B cell (primary cell): ENCODE measurements around the gene ASIP. TPM values are rescaled to one million over a fixed set of nuclear protein-coding genes. Genes with fewer than 3 reads are reported as not detected.

Experiments
- ATAC-seq: fragments of 200-7000 bp; cut with Tn5 transposase; one replicate; pipeline ENCODE4 v1.10.0; 2021; ENCODE audit warnings: low read depth, mild to moderate bottlenecking, moderate number of reproducible peaks, moderate library complexity
- CTCF ChIA-PET: fragments of 350-600 bp; sonication (Branson Sonifier 250); formaldehyde crosslinking; loops from one replicate; lab custom pipeline; 2021; ENCODE audit warnings: antibody characterized with exemption, inconsistent platforms; lab: Charles Lee
- POLR2A ChIA-PET: fragments of 350-600 bp; sonication (Branson Sonifier 250); formaldehyde crosslinking; loops from one replicate; lab custom pipeline; 2021; ENCODE audit warnings: antibody characterized with exemption; lab: Charles Lee
- DNase-seq: peaks from one replicate; pipeline ENCODE4 v3.0.0; 2013
- H2AFZ ChIP-seq: 2 replicates; pipeline ENCODE4 v1.6.1; 2012; ENCODE audit warnings: mild to moderate bottlenecking, low read depth, low read length; ENCODE audit not compliant: insufficient read depth, poor library complexity, severe bottlenecking
- H3K27ac ChIP-seq, 2 donors: 1 replicate in 1 of 2; 2 replicates in 1 of 2; pipeline ENCODE4 v1.5.1; 2012 to 2013; ENCODE audit warnings: low read length in 2 of 2, mild to moderate bottlenecking in 2 of 2, moderate library complexity in 1 of 2
- H3K27me3 ChIP-seq, 4 experiments: fragments of 200-600 bp in 1 of 4; sonication (generic) in 1 of 4; replicated peaks in 1 of 4; 1 replicate in 2 of 4; 2 replicates in 2 of 4; pipeline versions ENCODE4 v1.6.1 to v1.7.0; 2013 to 2016; ENCODE audit warnings: low read length in 3 of 4, mild to moderate bottlenecking in 2 of 4, mixed read lengths in 1 of 4, moderate library complexity in 1 of 4; ENCODE audit not compliant: insufficient read depth in 4 of 4, control insufficient read depth in 3 of 4; ENCODE audit errors: control extremely low read depth in 1 of 4
- H3K36me3 ChIP-seq, 2 experiments: replicated peaks in 1 of 2; 1 replicate in 1 of 2; 2 replicates in 1 of 2; pipeline versions ENCODE4 v1.6.1 to v1.7.1; 2013; ENCODE audit warnings: low read length in 1 of 2; ENCODE audit not compliant: insufficient read depth in 2 of 2, control insufficient read depth in 1 of 2; ENCODE audit errors: control extremely low read depth in 1 of 2, extremely low read depth in 1 of 2
- H3K4me1 ChIP-seq, 2 donors: fragments of 200-600 bp in 1 of 2; sonication (generic) in 1 of 2; 1 replicate in 1 of 2; 2 replicates in 1 of 2; pipeline versions ENCODE4 v1.5.1 to v1.6.1; 2013 to 2017; ENCODE audit warnings: low read length in 2 of 2; ENCODE audit not compliant: control insufficient read depth in 2 of 2, insufficient read depth in 2 of 2
- H3K4me2 ChIP-seq: replicated peaks from 2 replicates; pipeline ENCODE3; 2012; ENCODE audit warnings: mild to moderate bottlenecking, low read depth, low read length; ENCODE audit not compliant: poor library complexity, severe bottlenecking
- H3K4me3 ChIP-seq, 5 experiments: fragments of 200-600 bp in 1 of 5; sonication (generic) in 1 of 5; 1 replicate in 3 of 5; 2 replicates in 2 of 5; pipeline versions ENCODE4 v1.5.1 to v1.7.0; 2011 to 2016; ENCODE audit warnings: low read length in 4 of 5, mild to moderate bottlenecking in 4 of 5, low read depth in 2 of 5, control low read depth in 1 of 5, moderate library complexity in 1 of 5; ENCODE audit not compliant: insufficient read depth in 1 of 5; ENCODE audit errors: control extremely low read depth in 1 of 5, extremely low read depth in 1 of 5
- H3K79me2 ChIP-seq: fragments of 200-600 bp; sonication (generic); one replicate; pipeline ENCODE4 v1.6.0; 2016; ENCODE audit warnings: low read length; ENCODE audit not compliant: control insufficient read depth, insufficient read depth
- H3K9ac ChIP-seq: fragments of 200-600 bp; sonication (generic); 2 replicates; pipeline ENCODE4 v1.6.1; 2017; ENCODE audit warnings: mild to moderate bottlenecking, low read length, moderate library complexity
- H3K9me3 ChIP-seq, 3 donors: one replicate each; pipeline versions ENCODE4 v1.6.1 to v1.7.1; 2013; ENCODE audit warnings: low read length in 2 of 3; ENCODE audit not compliant: control insufficient read depth in 2 of 3, insufficient read depth in 1 of 3; ENCODE audit errors: control extremely low read depth in 1 of 3
- H4K20me1 ChIP-seq: 2 replicates; pipeline ENCODE4 v1.6.0; 2012; ENCODE audit warnings: mild to moderate bottlenecking, low read length; ENCODE audit not compliant: insufficient read depth, control insufficient read depth, poor library complexity, severe bottlenecking
- H3K27ac Mint-ChIP-seq: one replicate; pipeline ENCODE4 v1.8.0; 2021; ENCODE audit warnings: mixed read lengths
- H3K27me3 Mint-ChIP-seq: one replicate; pipeline ENCODE4 v1.8.0; 2021; ENCODE audit warnings: mixed read lengths
- H3K4me1 Mint-ChIP-seq: one replicate; pipeline ENCODE4 v1.8.0; 2021; ENCODE audit warnings: mixed read lengths
- H3K4me3 Mint-ChIP-seq: one replicate; pipeline ENCODE4 v1.8.0; 2021; ENCODE audit warnings: mixed read lengths
- H3K9me3 Mint-ChIP-seq: one replicate; pipeline ENCODE4 v1.8.0; 2022; ENCODE audit warnings: mixed read lengths; ENCODE audit not compliant: insufficient read depth
- CTCF ChIP-seq: fragments of 200-600 bp; IDR thresholded peaks from one replicate; pipeline ENCODE4 v1.8.0; 2022; ENCODE audit warnings: antibody characterized with exemption, mild to moderate bottlenecking
- EZH2 ChIP-seq: IDR thresholded peaks from 2 replicates; pipeline ENCODE4 v1.6.1; 2012; ENCODE audit warnings: borderline replicate concordance, low read depth, mild to moderate bottlenecking, moderate library complexity, low read length; ENCODE audit not compliant: insufficient read depth, poor library complexity, severe bottlenecking
- WGBS: methylation state at CpG from one replicate; pipeline ENCODE4 v1.1.5; 2013; ENCODE audit warnings: missing lambda C conversion rate; ENCODE audit not compliant: insufficient coverage; 5-methylcytosine and 5-hydroxymethylcytosine counted together
- intact Hi-C: fragments of 100-400 bp; cut with micrococcal nuclease; formaldehyde crosslinking; loops from one replicate; pipeline ENCODE4 v1.10.0; 2022
- polyA plus RNA-seq: library from polyadenylated mRNA; depleted of rRNA; stranded (reverse); fragments of >200 nt; gene quantifications from 2 replicates; pipeline ENCODE4 v1.2.3, GENCODE V29; 2012
- total RNA-seq, 2 donors: library from RNA; stranded (reverse); fragments of 120-200 nt in 1 of 2; gene quantifications; 1 replicate in 1 of 2; 2 replicates in 1 of 2; pipeline versions ENCODE4 v1.2.3 to v1.2.4, GENCODE V29; 2013 to 2022

ASIP gene
- total and polyA plus RNA-seq, 2 donors (not counting 1 experiment from before 2014, with no cell fraction given) = 0.24 TPM; not detected in 1

DNA sequence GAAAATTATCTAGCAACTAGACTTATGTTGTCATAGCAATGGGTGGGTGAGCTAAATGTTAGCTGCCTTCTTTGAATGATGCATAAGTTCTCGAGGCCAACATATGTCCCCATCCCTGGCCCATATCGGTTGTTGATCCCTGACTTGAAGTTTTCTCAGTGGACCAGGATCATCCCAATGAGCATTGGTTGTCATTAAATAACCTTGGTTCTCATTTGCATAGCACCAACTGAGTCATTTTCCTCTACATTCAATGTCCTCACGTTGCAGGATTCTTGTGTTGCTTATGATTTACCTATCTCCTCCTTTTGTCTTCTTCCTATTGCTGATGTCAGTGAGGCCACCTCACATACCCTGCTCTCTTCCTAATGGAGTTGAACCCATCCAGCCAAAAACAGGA is 74.0 kb downstream of the ASIP start:
- peaks cover 16% of the 10 kb centered on the region for H3K4me1 Mint-ChIP-seq
- no peak overlapping the region for H3K4me3 Mint-ChIP-seq
- TF ChIP-seq EZH2 (no peak), CTCF (no peak)
- Histone ChIP-seq H3K4me1 (peaks cover 17 to 20% of the 10 kb centered on the region in 2 donors), H4K20me1 (no peaks in the 10 kb centered on the region), H3K36me3 (no peaks in the 10 kb centered on the region), H3K9me3 (peaks cover 0 to 3% (median 0%) of the 10 kb centered on the region in 3 donors), H3K27ac (no peak overlapping the region), H3K4me3 (no peak overlapping the region), H3K27me3 (peaks cover 0 to 21% (median 13%) of the 10 kb centered on the region in 4 experiments), H3K9ac (no peak overlapping the region), H3K79me2 (no peaks in the 10 kb centered on the region), H3K4me2 (no peak overlapping the region), H2AFZ (no peak overlapping the region)
- peaks cover 13% of the 10 kb centered on the region for H3K27me3 Mint-ChIP-seq
- no peak for ATAC-seq
- no peak for DNase-seq
- ChIA-PET POLR2A (no interaction called here), CTCF (interaction anchor here (0.7 to 4.7 kb wide), 5 partner anchors 13 to 460 kb away, joined by 3 to 135 read pairs (median 3); no protein-coding TSS in a partner anchor)
- H3K27ac Mint-ChIP-seq = no peak overlapping the region
- intact Hi-C loops = no loop called here
- no peaks in the 10 kb centered on the region for H3K9me3 Mint-ChIP-seq
- WGBS = 75% methylated on average over 3 of the region's 3 CpGs

DNA sequence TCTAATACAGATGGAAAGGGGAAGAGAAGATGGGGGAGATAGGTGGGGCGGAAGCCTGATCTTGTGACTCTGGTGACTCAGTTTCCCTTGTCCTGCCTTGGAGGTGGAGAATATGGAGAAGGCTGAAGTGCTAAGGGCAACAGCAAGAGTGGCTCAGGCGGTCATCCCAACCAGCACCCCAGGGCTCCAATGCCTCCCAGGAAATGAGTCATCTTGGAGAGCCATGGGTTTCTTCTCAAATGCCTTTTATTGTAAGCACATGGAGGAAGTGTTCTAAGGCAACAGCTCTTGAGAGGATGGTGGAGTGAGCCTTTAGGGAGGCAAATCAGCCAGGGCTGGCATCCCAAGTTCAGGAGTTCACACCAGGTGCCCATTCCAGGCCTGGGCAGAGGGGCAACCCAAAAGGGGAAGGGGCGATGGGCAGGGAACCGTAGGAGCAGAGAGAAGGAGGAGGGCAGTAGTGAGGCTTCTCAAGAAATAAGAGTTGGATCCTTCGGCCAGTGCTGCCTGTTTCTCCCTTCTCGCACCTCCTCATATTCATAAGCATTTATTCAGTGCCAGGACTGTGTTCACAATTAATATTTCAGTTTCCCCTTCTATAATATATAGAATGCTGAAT is 75.1 kb downstream of the ASIP start:
- Histone ChIP-seq H3K79me2 (no peaks in the 10 kb centered on the region), H3K4me1 (peaks cover 14 to 17% of the 10 kb centered on the region in 2 donors), H3K9me3 (peaks cover 0 to 3% (median 0%) of the 10 kb centered on the region in 3 donors), H3K27me3 (peaks cover 0 to 14% (median 11%) of the 10 kb centered on the region in 4 experiments), H3K27ac (no peak overlapping the region), H4K20me1 (no peaks in the 10 kb centered on the region), H3K9ac (no peak overlapping the region), H2AFZ (no peak overlapping the region), H3K4me2 (no peak overlapping the region), H3K36me3 (no peaks in the 10 kb centered on the region), H3K4me3 (no peak overlapping the region)
- DNase-seq = no peak
- Mint-ChIP-seq H3K27ac (no peak overlapping the region), H3K27me3 (peaks cover 4% of the 10 kb centered on the region), H3K4me3 (no peak overlapping the region), H3K4me1 (peaks cover 14% of the 10 kb centered on the region), H3K9me3 (no peaks in the 10 kb centered on the region)
- ChIA-PET POLR2A (no interaction called here), CTCF (no interaction called here)
- TF ChIP-seq CTCF (no peak), EZH2 (no peak)
- 100% methylated on average over 2 of the region's 6 CpGs for WGBS
- no peak for ATAC-seq
- intact Hi-C loops = no loop called here
